ENCODE data around the gene BFSP2. TPM values are rescaled to one million over a fixed set of nuclear protein-coding genes. Genes with fewer than 3 reads are reported as not detected.

The BFSP2 gene
- total and polyA plus RNA-seq, 7 experiments from 2014 or later, result 0.72 TPM; not detected in 6

- H3K27me3 Mint-ChIP-seq, result no peaks in the 10 kb centered on the region
- no peaks in the 10 kb centered on the region for H3K9me3 Mint-ChIP-seq
- no peak overlapping the region for H3K27ac ChIP-seq (ENCODE audit: low read depth, low read length)
- H3K4me1 Mint-ChIP-seq, result peaks cover 7 to 17% (median 14%) of the 10 kb centered on the region in 7 donors
- ATAC-seq, result no peak
- intact Hi-C loops (cut with micrococcal nuclease), result no loop called here
- H3K27ac Mint-ChIP-seq, result no peak overlapping the region
- H3K36me3 Mint-ChIP-seq, result peaks cover 0 to 3% (median 0%) of the 10 kb centered on the region in 5 donors
- H3K36me3 ChIP-seq (ENCODE audit: control insufficient read depth in 2 of 3, insufficient read depth in 3 of 3, low read length in 3 of 3), result no peaks in the 10 kb centered on the region
- peaks cover 5 to 14% of the 10 kb centered on the region in 2 donors for H3K4me1 ChIP-seq (ENCODE audit: control insufficient read depth in 2 of 2, insufficient read depth in 2 of 2, low read length in 2 of 2)
- H3K27me3 ChIP-seq (ENCODE audit: control insufficient read depth in 2 of 2, insufficient read depth in 2 of 2, low read length in 2 of 2), result no peaks in the 10 kb centered on the region
- ChIA-PET POLR2A (no interaction called here), CTCF (no interaction called here)
- no peak overlapping the region for H3K4me3 ChIP-seq (ENCODE audit: low read length)
- no peak overlapping the region for H3K4me3 Mint-ChIP-seq
- no peak for DNase-seq
- no peaks in the 10 kb centered on the region for H3K9me3 ChIP-seq (ENCODE audit: control insufficient read depth in 2 of 3, low read length in 3 of 3)
These were observed 51.5 kb downstream of the BFSP2 start for GRCh38 chr3:133451309-133451708.

GRCh38 chr3:133452641-133453319 is 52.9 kb downstream of the BFSP2 start:
- CTCF ChIA-PET, result no interaction called here
- DNase-seq (no peak), ATAC-seq (no peak)
- intact Hi-C loops (cut with micrococcal nuclease), result no loop called here
- H3K27ac Mint-ChIP-seq, result no peak overlapping the region
- no peak overlapping the region for H3K4me3 Mint-ChIP-seq
- Histone ChIP-seq H3K4me1 (ENCODE audit: control insufficient read depth in 2 of 2, insufficient read depth in 2 of 2, low read length in 2 of 2) (peaks cover 5 to 14% of the 10 kb centered on the region in 2 donors), H3K36me3 (ENCODE audit: control insufficient read depth in 2 of 3, insufficient read depth in 3 of 3, low read length in 3 of 3) (no peaks in the 10 kb centered on the region), H3K4me3 (ENCODE audit: low read length) (no peak overlapping the region), H3K27ac (ENCODE audit: low read depth, low read length) (no peak overlapping the region), H3K27me3 (ENCODE audit: control insufficient read depth in 2 of 2, insufficient read depth in 2 of 2, low read length in 2 of 2) (no peaks in the 10 kb centered on the region), H3K9me3 (ENCODE audit: control insufficient read depth in 2 of 3, low read length in 3 of 3) (no peaks in the 10 kb centered on the region)
- H3K36me3 Mint-ChIP-seq, result peaks cover 0 to 3% (median 0%) of the 10 kb centered on the region in 5 donors
- peaks cover 7 to 17% (median 14%) of the 10 kb centered on the region in 7 donors for H3K4me1 Mint-ChIP-seq
- POLR2A ChIA-PET, result interaction anchor here (0.7 to 1.1 kb wide), 2 partner anchors 121 to 209 kb away, joined by 3 read pairs; partner anchors contain the start of genes CDV3 and TOPBP1
- H3K27me3 Mint-ChIP-seq, result no peaks in the 10 kb centered on the region
- no peaks in the 10 kb centered on the region for H3K9me3 Mint-ChIP-seq

GRCh38 chr3:133453383-133453782 is 53.5 kb downstream of the BFSP2 start:
- intact Hi-C loops (cut with micrococcal nuclease), result no loop called here
- H3K27ac Mint-ChIP-seq, result no peak overlapping the region
- no peak for DNase-seq
- ChIA-PET CTCF (no interaction called here), POLR2A (interaction anchor here (0.7 kb wide), 1 partner anchor 209 kb away, joined by 3 read pairs; the partner anchor contains the start of gene TOPBP1)
- Histone ChIP-seq H3K9me3 (ENCODE audit: control insufficient read depth in 2 of 3, low read length in 3 of 3) (no peaks in the 10 kb centered on the region), H3K4me3 (ENCODE audit: low read length) (no peak overlapping the region), H3K36me3 (ENCODE audit: control insufficient read depth in 2 of 3, insufficient read depth in 3 of 3, low read length in 3 of 3) (no peaks in the 10 kb centered on the region), H3K4me1 (ENCODE audit: control insufficient read depth in 2 of 2, insufficient read depth in 2 of 2, low read length in 2 of 2) (peaks cover 0 to 8% of the 10 kb centered on the region in 2 donors), H3K27me3 (ENCODE audit: control insufficient read depth in 2 of 2, insufficient read depth in 2 of 2, low read length in 2 of 2) (no peaks in the 10 kb centered on the region), H3K27ac (ENCODE audit: low read depth, low read length) (no peak overlapping the region)
- H3K9me3 Mint-ChIP-seq, result no peaks in the 10 kb centered on the region
- ATAC-seq, result no peak
- H3K4me3 Mint-ChIP-seq, result no peak overlapping the region
- peaks cover 0 to 3% (median 0%) of the 10 kb centered on the region in 5 donors for H3K36me3 Mint-ChIP-seq
- H3K4me1 Mint-ChIP-seq, result peaks cover 5 to 15% (median 10%) of the 10 kb centered on the region in 7 donors
- no peaks in the 10 kb centered on the region for H3K27me3 Mint-ChIP-seq

GRCh38 chr3:133455281-133455680 is 55.4 kb downstream of the BFSP2 start:
- Histone ChIP-seq H3K27me3 (ENCODE audit: control insufficient read depth in 2 of 2, insufficient read depth in 2 of 2, low read length in 2 of 2) (no peaks in the 10 kb centered on the region), H3K36me3 (ENCODE audit: control insufficient read depth in 2 of 3, insufficient read depth in 3 of 3, low read length in 3 of 3) (no peaks in the 10 kb centered on the region), H3K4me3 (ENCODE audit: low read length) (no peak overlapping the region), H3K4me1 (ENCODE audit: control insufficient read depth in 2 of 2, insufficient read depth in 2 of 2, low read length in 2 of 2) (no peaks in the 10 kb centered on the region), H3K27ac (ENCODE audit: low read depth, low read length) (no peak overlapping the region), H3K9me3 (ENCODE audit: control insufficient read depth in 2 of 3, low read length in 3 of 3) (no peaks in the 10 kb centered on the region)
- CTCF ChIA-PET, result interaction anchor here (1.7 kb wide), 1 partner anchor 12 kb away, joined by 3 read pairs; no protein-coding TSS in a partner anchor
- POLR2A ChIA-PET, result no interaction called here
- ATAC-seq (no peak), DNase-seq (no peak)
- H3K9me3 Mint-ChIP-seq, result no peaks in the 10 kb centered on the region
- no peak overlapping the region for H3K4me3 Mint-ChIP-seq
- intact Hi-C loops (cut with micrococcal nuclease), result no loop called here
- H3K4me1 Mint-ChIP-seq, result peaks cover 0 to 6% (median 0%) of the 10 kb centered on the region in 7 donors
- no peak overlapping the region for H3K27ac Mint-ChIP-seq
- peaks cover 0 to 3% (median 0%) of the 10 kb centered on the region in 5 donors for H3K36me3 Mint-ChIP-seq
- H3K27me3 Mint-ChIP-seq, result no peaks in the 10 kb centered on the region

- peaks cover 0 to 3% (median 0%) of the 10 kb centered on the region in 5 donors for H3K36me3 Mint-ChIP-seq
- H3K4me1 Mint-ChIP-seq, result peaks cover 1 to 12% (median 5%) of the 10 kb centered on the region in 7 donors
- H3K27me3 ChIP-seq (ENCODE audit: control insufficient read depth in 2 of 2, insufficient read depth in 2 of 2, low read length in 2 of 2), result no peaks in the 10 kb centered on the region
- intact Hi-C loops (cut with micrococcal nuclease), result no loop called here
- no peak overlapping the region for H3K4me3 ChIP-seq (ENCODE audit: low read length)
- ChIA-PET CTCF (interaction anchor here (0.8 to 1.7 kb wide), 3 partner anchors 11 to 17 kb away, joined by 3 read pairs; no protein-coding TSS in a partner anchor), POLR2A (no interaction called here)
- no peak overlapping the region for H3K27ac ChIP-seq (ENCODE audit: low read depth, low read length)
- H3K27me3 Mint-ChIP-seq, result no peaks in the 10 kb centered on the region
- DNase-seq, result no peak
- no peaks in the 10 kb centered on the region for H3K4me1 ChIP-seq (ENCODE audit: control insufficient read depth in 2 of 2, insufficient read depth in 2 of 2, low read length in 2 of 2)
- H3K4me3 Mint-ChIP-seq, result no peak overlapping the region
- H3K9me3 ChIP-seq (ENCODE audit: control insufficient read depth in 2 of 3, low read length in 3 of 3), result no peaks in the 10 kb centered on the region
- no peaks in the 10 kb centered on the region for H3K36me3 ChIP-seq (ENCODE audit: control insufficient read depth in 2 of 3, insufficient read depth in 3 of 3, low read length in 3 of 3)
- no peak overlapping the region for H3K27ac Mint-ChIP-seq
- peaks cover 0 to under 1% (median 0%) of the 10 kb centered on the region in 11 donors for H3K9me3 Mint-ChIP-seq
- no peak for ATAC-seq
These were observed 56.1 kb downstream of the BFSP2 start for GRCh38 chr3:133455960-133456359.

- Histone ChIP-seq H3K4me1 (ENCODE audit: control insufficient read depth in 2 of 2, insufficient read depth in 2 of 2, low read length in 2 of 2) (peaks cover 0 to 6% of the 10 kb centered on the region in 2 donors), H3K9me3 (ENCODE audit: control insufficient read depth in 2 of 3, low read length in 3 of 3) (no peaks in the 10 kb centered on the region), H3K36me3 (ENCODE audit: control insufficient read depth in 2 of 3, insufficient read depth in 3 of 3, low read length in 3 of 3) (no peaks in the 10 kb centered on the region), H3K4me3 (ENCODE audit: low read length) (no peak overlapping the region), H3K27me3 (ENCODE audit: control insufficient read depth in 2 of 2, insufficient read depth in 2 of 2, low read length in 2 of 2) (no peaks in the 10 kb centered on the region), H3K27ac (ENCODE audit: low read depth, low read length) (no peak overlapping the region)
- Mint-ChIP-seq H3K4me1 (peaks cover 2 to 22% (median 15%) of the 10 kb centered on the region in 7 donors), H3K27ac (no peak overlapping the region), H3K9me3 (peaks cover 0 to 1% (median 0%) of the 10 kb centered on the region in 11 donors), H3K4me3 (no peak overlapping the region), H3K27me3 (no peaks in the 10 kb centered on the region), H3K36me3 (peaks cover 0 to 3% (median 0%) of the 10 kb centered on the region in 5 donors)
- ChIA-PET POLR2A (interaction anchor here (0.9 kb wide), 1 partner anchor 118 kb away, joined by 3 read pairs; no protein-coding TSS in a partner anchor), CTCF (interaction anchor here (0.8 to 1.3 kb wide), 2 partner anchors 10 to 16 kb away, joined by 3 read pairs; no protein-coding TSS in a partner anchor)
- intact Hi-C loops (cut with micrococcal nuclease), result no loop called here
- no peak for ATAC-seq
- no peak for DNase-seq
These were observed 57.2 kb downstream of the BFSP2 start for GRCh38 chr3:133457025-133457424.
